Neuronal stem cell (in vitro differentiated cells): ENCODE data around the gene FAM107B. TPM values are rescaled to one million over a fixed set of nuclear protein-coding genes. Genes with fewer than 3 reads are reported as not detected.

ENCODE experiments used
- DNase-seq: peaks from one replicate; pipeline ENCODE4 v3.0.0-alpha.2; 2013; ENCODE audit warnings: low spot score
- H2AFZ ChIP-seq: one replicate; pipeline ENCODE4 v1.6.1; 2013; ENCODE audit warnings: mild to moderate bottlenecking, low read length, inconsistent platforms
- H2AK5ac ChIP-seq: 2 replicates; pipeline ENCODE4 v1.6.1; 2013; ENCODE audit warnings: low read depth, mild to moderate bottlenecking, inconsistent platforms, low read length, moderate library complexity, mixed read lengths
- H2BK120ac ChIP-seq: 2 replicates; pipeline ENCODE4 v1.6.1; 2013; ENCODE audit warnings: low read depth, mild to moderate bottlenecking, inconsistent platforms, low read length, moderate library complexity, mixed read lengths
- H2BK12ac ChIP-seq: one replicate; pipeline ENCODE4 v1.6.1; 2013; ENCODE audit warnings: low read length, inconsistent platforms
- H2BK15ac ChIP-seq: 2 replicates; pipeline ENCODE4 v1.6.1; 2013; ENCODE audit warnings: mild to moderate bottlenecking, low read length, inconsistent platforms, mixed read lengths
- H2BK5ac ChIP-seq: one replicate; pipeline ENCODE4 v1.6.1; 2013; ENCODE audit warnings: inconsistent platforms, mild to moderate bottlenecking, low read length, moderate library complexity
- H3K14ac ChIP-seq: one replicate; pipeline ENCODE4 v1.6.1; 2013; ENCODE audit warnings: low read length, inconsistent platforms
- H3K18ac ChIP-seq: 2 replicates; pipeline ENCODE4 v1.6.1; 2013; ENCODE audit warnings: low read length, inconsistent platforms
- H3K23ac ChIP-seq: 2 replicates; pipeline ENCODE4 v1.6.1; 2013; ENCODE audit warnings: low read depth, mild to moderate bottlenecking, mixed read lengths, low read length, inconsistent platforms; ENCODE audit not compliant: poor library complexity
- H3K27ac ChIP-seq: replicated peaks from 3 replicates; pipeline ENCODE4 v1.5.1; 2013; ENCODE audit warnings: low read length, inconsistent platforms
- H3K27me3 ChIP-seq, 3 experiments: 2 replicates each; pipeline ENCODE4 v1.6.1; 2013; ENCODE audit warnings: low read length in 3 of 3, mild to moderate bottlenecking in 2 of 3, inconsistent platforms in 1 of 3, low read depth in 1 of 3, mixed read lengths in 1 of 3, moderate library complexity in 1 of 3; ENCODE audit not compliant: control insufficient read depth in 3 of 3, insufficient read depth in 3 of 3
- H3K36me3 ChIP-seq, 2 donors: replicated peaks in 1 of 2; 2 replicates each; pipeline ENCODE4 v1.6.1; 2013; ENCODE audit warnings: low read length in 2 of 2; ENCODE audit not compliant: control insufficient read depth in 2 of 2, insufficient read depth in 2 of 2
- H3K4ac ChIP-seq: 2 replicates; pipeline ENCODE4 v1.6.1; 2013; ENCODE audit warnings: inconsistent platforms, mild to moderate bottlenecking, low read length, moderate library complexity
- H3K4me1 ChIP-seq, 2 donors: 1 replicate in 1 of 2; 2 replicates in 1 of 2; pipeline ENCODE4 v1.6.1; 2013; ENCODE audit warnings: low read length in 2 of 2, low read depth in 1 of 2; ENCODE audit not compliant: control insufficient read depth in 2 of 2, insufficient read depth in 1 of 2
- H3K4me2 ChIP-seq: one replicate; pipeline ENCODE4 v1.6.1; 2013; ENCODE audit warnings: mild to moderate bottlenecking, low read length, inconsistent platforms; ENCODE audit not compliant: insufficient read depth, poor library complexity, severe bottlenecking
- H3K4me3 ChIP-seq, 2 donors: 2 replicates each; pipeline ENCODE4 v1.5.1; 2013; ENCODE audit warnings: low read length in 2 of 2, mild to moderate bottlenecking in 2 of 2, inconsistent platforms in 1 of 2, moderate library complexity in 1 of 2
- H3K79me1 ChIP-seq: one replicate; pipeline ENCODE4 v1.6.1; 2013; ENCODE audit warnings: low read depth, mild to moderate bottlenecking, inconsistent platforms, low read length, moderate library complexity
- H3K9ac ChIP-seq: one replicate; pipeline ENCODE4 v1.6.1; 2013; ENCODE audit warnings: mild to moderate bottlenecking, low read depth, low read length, inconsistent platforms; ENCODE audit not compliant: poor library complexity
- H3K9me3 ChIP-seq, 2 donors: replicated peaks in 1 of 2; 2 replicates each; pipeline versions ENCODE3 to v1.6.1; 2013; ENCODE audit warnings: low read length in 2 of 2, mild to moderate bottlenecking in 2 of 2, inconsistent platforms in 1 of 2, low read depth in 1 of 2, mixed read lengths in 1 of 2, moderate library complexity in 1 of 2; ENCODE audit not compliant: control insufficient read depth in 2 of 2, insufficient read depth in 1 of 2
- H4K8ac ChIP-seq: one replicate; pipeline ENCODE4 v1.6.1; 2013; ENCODE audit warnings: low read depth, mild to moderate bottlenecking, inconsistent platforms, low read length, moderate library complexity
- H4K91ac ChIP-seq: one replicate; pipeline ENCODE4 v1.6.1; 2013; ENCODE audit warnings: low read length, low read depth, mild to moderate bottlenecking, inconsistent platforms; ENCODE audit not compliant: poor library complexity
- WGBS, 2 donors: extraction: QIAGEN DNeasy Blood & Tissue Kit; methylation state at CpG; one replicate each; pipeline ENCODE4 v1.1.7; 2013; ENCODE audit warnings: missing lambda C conversion rate in 2 of 2, mixed read lengths in 1 of 2; ENCODE audit not compliant: insufficient read length in 2 of 2, insufficient replicate concordance in 1 of 2; ENCODE audit errors: extremely low coverage in 2 of 2; 5-methylcytosine and 5-hydroxymethylcytosine counted together
- small RNA-seq: library from polyadenylated mRNA; stranded (forward); fragments of <200 nt; extraction: miRNeasy Mini kit (QIAGEN cat#:217004); gene quantifications from one replicate; pipeline ENCODE3, GENCODE V24; 2013; ENCODE audit not compliant: insufficient read depth

The FAM107B gene

GRCh38 chr10:14474656-14475055, 300.0 kb downstream of the FAM107B start:
- no peaks in the 10 kb centered on the region for H3K36me3 ChIP-seq
- WGBS, 2 donors, result no CpG with 5 or more reads among the region's 3 CpGs
- H2BK120ac ChIP-seq, result no peak overlapping the region
- peaks cover 0 to 3% of the 10 kb centered on the region in 2 donors for H3K4me1 ChIP-seq
- DNase-seq, result no peak
- no peak overlapping the region for H2BK15ac ChIP-seq
- no peak overlapping the region for H4K8ac ChIP-seq
- no peak overlapping the region for H4K91ac ChIP-seq
- peaks cover 0 to 2% of the 10 kb centered on the region in 2 donors for H3K9me3 ChIP-seq
- H3K23ac ChIP-seq, result no peak overlapping the region
- no peaks in the 10 kb centered on the region for H3K27me3 ChIP-seq
- H3K4me2 ChIP-seq, result no peak overlapping the region
- no peak overlapping the region for H3K18ac ChIP-seq
- H2AFZ ChIP-seq, result no peak overlapping the region
- H2BK12ac ChIP-seq, result no peak overlapping the region
- H3K14ac ChIP-seq, result peak overlapping the region; percentile 15
- H3K9ac ChIP-seq, result no peak overlapping the region
- no peak overlapping the region for H2AK5ac ChIP-seq
- no peak overlapping the region for H2BK5ac ChIP-seq
- no peak overlapping the region for H3K4me3 ChIP-seq
- H3K27ac ChIP-seq, result no peak overlapping the region
- H3K4ac ChIP-seq, result no peak overlapping the region
- H3K79me1 ChIP-seq, result no peaks in the 10 kb centered on the region

- Histone ChIP-seq H3K14ac (no peak overlapping the region), H4K91ac (no peak overlapping the region), H3K9me3 (peaks cover 0 to 2% of the 10 kb centered on the region in 2 donors), H3K27ac (no peak overlapping the region), H3K4ac (no peak overlapping the region), H3K27me3 (no peaks in the 10 kb centered on the region), H3K23ac (no peak overlapping the region), H3K4me3 (no peak overlapping the region), H2BK15ac (no peak overlapping the region), H3K4me2 (no peak overlapping the region), H2BK5ac (no peak overlapping the region), H3K9ac (no peak overlapping the region), H3K79me1 (no peaks in the 10 kb centered on the region), H3K4me1 (no peaks in the 10 kb centered on the region), H2BK12ac (no peak overlapping the region), H3K18ac (no peak overlapping the region), H2AFZ (no peak overlapping the region), H2AK5ac (no peak overlapping the region), H3K36me3 (no peaks in the 10 kb centered on the region), H4K8ac (no peak overlapping the region), H2BK120ac (no peak overlapping the region)
- DNase-seq, result no peak
- no CpG with 5 or more reads among the region's 6 CpGs for WGBS, 2 donors
These were observed 303.8 kb downstream of the FAM107B start for GRCh38 chr10:14470920-14471319.

DNA sequence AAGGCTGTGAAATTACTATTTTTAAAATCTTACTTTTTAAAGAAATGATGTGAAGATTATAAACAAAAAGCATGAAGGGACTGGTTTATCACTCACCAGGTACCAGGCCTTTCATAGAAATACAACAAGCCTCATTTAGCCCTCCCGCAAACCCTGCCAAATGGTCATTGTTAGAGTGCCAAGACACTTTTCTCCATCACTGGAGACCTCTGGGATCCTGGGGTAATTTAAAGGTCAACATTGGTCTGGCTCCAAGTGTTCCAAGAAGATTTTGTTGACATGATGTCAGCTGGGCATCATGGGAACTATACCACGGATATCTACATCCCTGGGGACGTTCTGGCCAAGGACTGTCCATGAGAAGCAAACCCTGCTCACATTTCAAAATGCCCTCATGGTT, 306.0 kb downstream of the FAM107B start:
- no CpG with 5 or more reads among the region's 3 CpGs for WGBS, 2 donors
- Histone ChIP-seq H3K14ac (no peak overlapping the region), H3K36me3 (no peaks in the 10 kb centered on the region)

More for the DNA sequence above, 306.0 kb downstream of the FAM107B start:
- H4K91ac ChIP-seq, result no peak overlapping the region
- H2AFZ ChIP-seq, result no peak overlapping the region
- H2BK12ac ChIP-seq, result no peak overlapping the region
- H2BK15ac ChIP-seq, result no peak overlapping the region
- H3K4me1 ChIP-seq, result no peaks in the 10 kb centered on the region
- no peaks in the 10 kb centered on the region for H3K79me1 ChIP-seq
- no peak overlapping the region for H2BK5ac ChIP-seq
- H2BK120ac ChIP-seq, result no peak overlapping the region
- no peak overlapping the region for H2AK5ac ChIP-seq
- no peak overlapping the region for H3K23ac ChIP-seq
- H3K27ac ChIP-seq, result no peak overlapping the region
- H3K9ac ChIP-seq, result no peak overlapping the region
- H3K4me2 ChIP-seq, result no peak overlapping the region
- DNase-seq, result no peak
- no peak overlapping the region for H4K8ac ChIP-seq
- H3K4me3 ChIP-seq, result no peak overlapping the region
- H3K27me3 ChIP-seq, result no peaks in the 10 kb centered on the region
- no peak overlapping the region for H3K4ac ChIP-seq
- H3K9me3 ChIP-seq, result peaks cover 0 to 2% of the 10 kb centered on the region in 2 donors
- no peak overlapping the region for H3K18ac ChIP-seq

Small RNAs within 50 kb of the gene (small RNA-seq; reads per million reads assigned to genes)
- gene RNA5SP302, result not detected
